Inflammatory macrophage treated with lipopolysaccharide for 1 hour (primary cell): Measurements from ENCODE around the gene PSMC2.
A peak's percentile ranks its signal among the peaks of the same experiment; 100 is the strongest.

Experiments
- DNase-seq, 2 donors: peaks; one replicate each; pipeline ENCODE4 v3.0.0-alpha.2; 2020 to 2022

Gene PSMC2

GRCh38 chr7:103347507-103348267 lies at the start of gene PSMC2:
Gene PSMC2, plus strand, starts transcription at chr7:103347643. Its CDS starts 69 bp downstream, at chr7:103347712.
- peak; percentile 82 to 89 for DNase-seq

GRCh38 chr7:103297837-103298179 lies 49.6 kb upstream of the PSMC2 start:
- DNase-seq: no peak

GRCh38 chr7:103299660-103300059 lies 47.8 kb upstream of the PSMC2 start:
- DNase-seq: no peak

GRCh38 chr7:103301441-103301840 lies 46.0 kb upstream of the PSMC2 start:
- peak in 1 of 2 donors; percentile 47 for DNase-seq

GRCh38 chr7:103307503-103308231 lies 39.8 kb upstream of the PSMC2 start:
- no peak for DNase-seq

- no peak for DNase-seq
Observed at GRCh38 chr7:103314852-103315251, 32.6 kb upstream of the PSMC2 start.

GRCh38 chr7:103316380-103316941 lies 31.0 kb upstream of the PSMC2 start:
- no peak for DNase-seq

- DNase-seq: no peak
Observed at GRCh38 chr7:103317009-103317408, 30.4 kb upstream of the PSMC2 start.

GRCh38 chr7:103325744-103326143 lies 21.7 kb upstream of the PSMC2 start:
- DNase-seq: no peak

GRCh38 chr7:103336761-103337160 lies 10.7 kb upstream of the PSMC2 start:
- DNase-seq: peak; percentile 39 to 51

GRCh38 chr7:103338864-103339263 lies 8.6 kb upstream of the PSMC2 start:
- DNase-seq: no peak

GRCh38 chr7:103341466-103341865 lies 6.0 kb upstream of the PSMC2 start:
- DNase-seq: no peak

GRCh38 chr7:103343332-103343731 lies 4.1 kb upstream of the PSMC2 start:
- DNase-seq: no peak

- peak; percentile 26 to 33 for DNase-seq
Observed at GRCh38 chr7:103343758-103344452, 3.5 kb upstream of the PSMC2 start.

GRCh38 chr7:103344453-103345149 lies 2.8 kb upstream of the PSMC2 start, which contains the start of gene DNAJC2:
Gene DNAJC2, minus strand, starts transcription at chr7:103344767. Its CDS starts 145 bp downstream, at chr7:103344622.
- DNase-seq: peak; percentile 85 to 91

- no peak for DNase-seq
Observed at GRCh38 chr7:103346396-103346795, 1.0 kb upstream of the PSMC2 start.

GRCh38 chr7:103348452-103348851 lies 1.0 kb downstream of the PSMC2 start:
- DNase-seq: no peak

- no peak for DNase-seq
Observed at GRCh38 chr7:103348959-103349358, 1.5 kb downstream of the PSMC2 start.

- DNase-seq: peak; percentile 15 to 20
Observed at GRCh38 chr7:103349805-103350204, 2.4 kb downstream of the PSMC2 start.

- DNase-seq: no peak
Observed at GRCh38 chr7:103369432-103369831, 22.0 kb downstream of the PSMC2 start.

GRCh38 chr7:103373866-103374643 lies 26.6 kb downstream of the PSMC2 start:
- DNase-seq: no peak
